HG03139 (cell line): ENCODE measurements around the gene THAP8.

Experiments used
- ATAC-seq: cut with Tn5 transposase; IDR thresholded peaks from one replicate; pipeline ENCODE4 v1.9.1; 2021; ENCODE audit not compliant: unreplicated experiment

The THAP8 gene

DNA sequence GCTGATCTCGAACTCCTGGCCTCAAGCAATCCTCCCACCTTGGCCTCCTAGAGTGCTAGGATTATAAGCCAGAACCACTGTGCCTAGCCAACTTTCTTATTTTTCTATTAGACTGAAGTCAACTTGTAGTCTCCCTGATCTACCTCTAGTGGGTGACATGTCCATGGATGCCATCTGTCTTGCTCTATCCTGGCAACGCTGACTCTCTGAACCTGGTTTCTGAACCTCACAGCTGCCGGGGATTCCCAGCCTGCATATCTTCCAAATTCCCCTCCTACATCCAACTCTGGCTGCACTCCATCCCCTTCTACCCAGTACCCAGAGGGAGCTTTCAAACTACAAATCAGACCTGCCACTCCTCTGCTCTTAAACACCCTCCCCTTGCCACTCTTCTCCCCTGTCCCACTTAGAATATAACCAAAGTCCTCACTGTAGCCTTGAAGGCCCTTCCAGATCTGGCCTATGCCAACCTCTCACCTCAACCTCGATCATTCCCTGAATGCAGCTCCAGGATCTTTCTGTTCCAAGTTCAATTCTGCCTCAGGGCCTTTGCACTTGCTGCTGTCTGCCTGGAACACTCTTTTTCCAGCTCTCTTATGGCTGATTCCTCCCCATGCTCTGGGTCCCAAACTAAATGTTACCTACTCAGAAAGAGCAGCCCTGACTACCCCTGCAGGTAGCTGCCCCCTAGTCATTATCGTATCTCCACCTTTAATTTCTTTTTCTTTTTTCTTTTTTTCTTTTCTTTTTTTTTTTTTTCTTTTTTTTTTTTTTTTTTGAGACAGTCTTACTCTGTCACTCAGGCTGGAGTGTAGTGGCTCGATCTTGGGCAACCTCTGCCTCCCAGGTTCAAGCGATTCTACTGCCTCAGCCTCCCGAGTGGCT lies 23.6 kb downstream of the THAP8 start:
- ATAC-seq, result no peak

GRCh38 chr19:36028313-36029041 lies 25.6 kb downstream of the THAP8 start:
- ATAC-seq, result no peak

DNA sequence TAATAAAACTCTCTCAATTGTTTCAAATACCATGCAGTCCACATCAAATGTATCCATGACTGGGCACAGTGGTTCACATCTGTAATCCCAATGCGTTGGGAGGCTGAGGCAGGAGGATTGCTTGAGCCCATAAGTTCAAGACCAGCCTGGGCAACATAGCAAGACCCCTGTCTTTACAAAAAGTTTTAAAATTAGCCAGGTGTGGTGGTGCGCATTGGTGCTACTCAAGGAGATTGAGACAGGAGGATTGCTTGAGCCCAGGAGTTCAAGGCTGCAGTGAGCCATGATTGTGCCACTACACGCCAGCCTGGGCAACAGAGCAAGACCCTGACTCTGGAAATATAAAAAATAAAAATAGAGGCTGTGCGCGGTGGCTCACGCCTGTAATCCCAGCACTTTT lies 26.4 kb downstream of the THAP8 start:
- no peak for ATAC-seq

DNA sequence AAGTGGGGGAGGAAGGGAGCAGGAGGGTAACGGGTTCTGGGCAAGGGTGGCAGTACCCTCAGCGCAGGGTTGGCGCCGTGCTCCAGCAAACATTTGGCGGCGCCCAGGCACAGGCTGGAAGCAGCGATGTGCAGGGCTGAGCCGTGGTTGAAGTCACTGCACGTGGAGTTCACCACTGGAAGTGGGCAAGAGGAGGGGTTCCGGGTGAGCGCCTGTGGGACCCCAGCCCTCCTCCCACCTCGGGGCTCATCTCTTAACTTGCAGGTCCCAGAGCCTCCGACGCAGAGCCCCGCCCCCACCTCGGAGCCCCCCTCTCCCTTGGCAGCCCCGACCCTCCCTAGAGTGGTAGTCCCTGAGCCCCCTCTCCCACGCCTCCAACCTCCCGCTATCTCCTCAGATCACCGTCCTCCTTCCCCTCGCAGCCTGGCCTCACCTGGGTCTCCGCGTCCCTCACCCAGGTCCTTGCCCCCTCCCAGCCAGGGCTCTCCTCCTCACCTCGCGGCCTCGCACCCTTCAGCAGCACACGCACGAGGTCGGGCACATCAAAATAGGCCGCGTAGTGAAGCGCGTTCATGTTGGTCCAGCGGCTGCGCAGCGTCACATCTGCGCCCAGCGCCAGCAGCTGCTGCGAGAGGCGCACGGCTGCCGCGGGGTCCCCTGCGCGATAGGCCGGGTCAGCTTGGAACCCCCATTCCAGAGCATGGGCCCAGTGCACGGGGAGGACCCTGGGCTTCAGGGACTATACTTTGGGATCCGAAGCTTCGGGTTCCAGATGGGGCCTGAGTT lies 27.8 kb downstream of the THAP8 start:
- no peak for ATAC-seq

DNA sequence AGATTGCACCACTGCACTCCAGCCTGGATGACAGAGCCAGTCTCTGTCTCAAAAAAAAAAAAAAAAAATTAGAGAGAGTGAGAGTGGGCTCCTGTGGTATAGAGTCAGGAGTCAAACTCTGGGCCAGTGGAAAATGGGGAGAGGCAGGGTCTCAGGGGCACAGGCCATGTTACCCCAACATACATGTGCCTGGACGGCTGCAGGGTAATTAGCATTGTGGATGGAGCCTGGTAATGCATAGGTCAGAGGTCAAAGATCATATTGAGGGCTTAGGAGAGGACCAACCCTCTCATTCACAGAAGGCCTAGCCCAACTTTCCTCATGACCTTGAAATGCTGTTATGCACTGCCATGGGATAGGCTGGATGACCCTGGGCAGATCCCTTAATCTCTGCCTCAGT lies 28.5 kb downstream of the THAP8 start:
- ATAC-seq, result no peak

DNA sequence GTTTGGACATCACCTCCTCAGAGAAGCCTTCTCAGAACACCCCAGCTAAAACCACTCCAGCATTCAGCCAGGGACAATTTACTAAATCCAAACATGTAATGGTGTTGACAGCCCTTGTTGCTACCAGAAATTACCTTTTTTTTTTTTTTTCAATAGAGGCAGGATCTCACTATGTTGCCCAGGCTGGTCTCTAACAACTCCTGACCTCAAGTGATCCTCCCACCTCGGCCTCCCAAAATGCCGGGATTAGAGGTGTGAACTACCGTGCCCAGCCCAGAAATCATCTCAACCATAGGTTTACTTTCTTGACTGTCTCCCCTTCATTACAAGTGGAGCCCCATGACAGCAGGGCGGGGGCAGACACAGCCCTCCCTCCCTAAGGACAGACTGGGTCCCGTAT lies 30.7 kb downstream of the THAP8 start:
- no peak for ATAC-seq

DNA sequence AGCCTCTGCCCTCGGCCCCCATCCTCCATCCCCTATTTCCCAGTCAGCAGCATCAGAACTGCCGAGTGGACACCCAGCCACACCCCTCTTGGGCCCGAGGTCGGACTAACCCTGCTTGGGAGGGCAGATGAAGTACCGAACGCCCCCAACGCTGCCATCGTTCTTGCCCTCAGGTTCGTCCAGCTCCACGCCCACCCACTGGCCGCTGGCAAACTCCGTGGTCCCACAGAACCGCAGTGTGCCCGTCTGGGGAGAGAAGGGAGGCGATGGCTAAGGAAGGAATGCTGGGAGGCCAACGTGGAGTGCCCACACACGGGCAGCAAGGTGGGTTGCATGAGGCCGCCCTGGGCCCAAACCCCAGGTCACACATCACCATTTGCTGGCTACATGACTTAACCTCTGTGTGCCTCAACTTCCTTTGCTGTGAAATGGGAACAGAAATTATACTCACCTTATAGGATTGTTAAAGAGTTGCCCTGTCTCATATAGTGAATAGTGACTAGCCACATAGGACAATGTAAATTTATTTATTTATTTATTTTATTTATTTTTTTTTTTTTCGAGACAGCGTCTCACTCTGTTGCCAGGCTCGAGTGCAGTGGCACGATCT lies 34.9 kb downstream of the THAP8 start:
- ATAC-seq, result no peak

DNA sequence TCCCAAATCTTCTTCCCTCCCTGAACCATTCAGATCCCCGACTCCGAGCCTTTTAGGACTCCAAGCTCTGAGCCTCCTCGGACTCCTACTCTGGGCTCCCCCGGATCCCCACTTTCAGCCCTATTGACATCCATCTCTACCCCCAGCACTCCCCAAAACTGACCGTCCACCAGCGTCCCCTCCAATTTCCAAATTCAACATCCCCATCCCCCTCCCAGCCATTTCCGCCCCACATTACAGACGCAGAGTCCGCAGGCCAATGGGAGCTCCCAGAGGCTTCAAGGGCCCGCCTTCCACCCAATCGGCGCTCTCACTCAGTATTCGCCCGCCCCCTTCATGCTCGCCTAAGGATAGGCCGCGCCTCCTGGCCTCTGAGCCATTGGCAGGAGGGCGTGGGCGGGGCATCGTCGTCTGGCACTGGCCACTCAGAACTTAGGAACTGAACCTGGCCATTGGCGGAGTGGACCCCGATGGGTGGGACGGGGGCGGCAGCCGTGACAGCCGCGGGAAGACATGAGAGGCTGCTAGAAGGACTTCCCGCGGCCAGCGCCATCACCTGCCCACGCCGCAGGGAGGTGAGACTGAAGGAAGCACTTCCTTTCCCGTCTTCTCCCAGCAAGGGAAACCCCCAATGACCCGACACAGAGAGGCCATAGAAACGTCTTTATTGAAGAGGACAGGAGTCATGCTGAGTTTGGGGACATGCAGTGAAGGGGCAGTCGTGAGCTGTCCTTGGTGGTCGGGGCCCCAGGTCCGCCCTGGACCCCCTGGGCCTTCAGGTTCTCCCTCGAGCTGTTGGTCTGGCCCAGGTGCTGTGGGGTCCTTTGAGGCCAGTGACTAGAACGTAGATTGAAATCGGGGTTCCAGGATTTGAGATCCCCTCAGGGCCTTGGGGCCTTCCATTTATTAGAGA lies 39.8 kb downstream of the THAP8 start, which contains the start of gene ALKBH6:
Gene ALKBH6, minus strand, starts transcription at position 202 of the 913 bp plus-strand sequence. CDS start 816 bp downstream, outside the sequence.
- ATAC-seq, result peak; percentile 95

DNA sequence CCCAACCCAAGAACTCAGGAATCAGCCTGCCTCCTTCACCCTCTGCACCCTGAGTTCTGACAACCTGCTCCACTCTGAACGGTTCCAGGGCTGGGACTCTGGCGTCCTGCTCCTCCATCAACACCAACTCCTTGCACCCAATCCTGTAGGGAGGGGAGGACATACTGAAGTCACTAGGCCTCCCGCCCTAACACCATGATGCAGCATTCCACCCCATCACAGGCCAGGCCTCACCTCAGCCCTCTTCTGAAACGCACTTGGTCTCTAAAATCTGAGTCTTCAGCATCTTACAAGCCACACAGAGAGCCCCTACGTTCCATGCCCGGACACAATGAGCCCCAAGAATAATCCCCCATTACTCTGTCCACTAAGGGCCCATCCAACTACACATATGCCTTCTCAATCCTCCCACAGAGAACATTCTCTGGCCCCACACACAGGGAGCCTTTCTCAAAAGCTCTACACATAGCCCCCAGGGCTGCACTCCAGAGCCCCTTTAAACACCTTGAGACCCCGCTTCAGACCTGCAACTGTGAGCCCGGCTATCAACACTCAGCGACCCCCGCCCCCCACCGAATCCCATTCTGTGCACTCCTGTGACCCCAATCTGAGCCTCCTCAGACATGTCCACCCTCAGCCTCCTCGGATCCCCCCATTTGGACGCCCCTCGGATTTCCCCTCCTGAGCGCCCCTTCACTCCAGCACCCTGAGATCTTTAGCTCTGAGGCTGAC lies 40.6 kb downstream of the THAP8 start:
- no peak for ATAC-seq

GRCh38 chr19:36010402-36010801 lies 43.7 kb downstream of the THAP8 start:
- no peak for ATAC-seq

DNA sequence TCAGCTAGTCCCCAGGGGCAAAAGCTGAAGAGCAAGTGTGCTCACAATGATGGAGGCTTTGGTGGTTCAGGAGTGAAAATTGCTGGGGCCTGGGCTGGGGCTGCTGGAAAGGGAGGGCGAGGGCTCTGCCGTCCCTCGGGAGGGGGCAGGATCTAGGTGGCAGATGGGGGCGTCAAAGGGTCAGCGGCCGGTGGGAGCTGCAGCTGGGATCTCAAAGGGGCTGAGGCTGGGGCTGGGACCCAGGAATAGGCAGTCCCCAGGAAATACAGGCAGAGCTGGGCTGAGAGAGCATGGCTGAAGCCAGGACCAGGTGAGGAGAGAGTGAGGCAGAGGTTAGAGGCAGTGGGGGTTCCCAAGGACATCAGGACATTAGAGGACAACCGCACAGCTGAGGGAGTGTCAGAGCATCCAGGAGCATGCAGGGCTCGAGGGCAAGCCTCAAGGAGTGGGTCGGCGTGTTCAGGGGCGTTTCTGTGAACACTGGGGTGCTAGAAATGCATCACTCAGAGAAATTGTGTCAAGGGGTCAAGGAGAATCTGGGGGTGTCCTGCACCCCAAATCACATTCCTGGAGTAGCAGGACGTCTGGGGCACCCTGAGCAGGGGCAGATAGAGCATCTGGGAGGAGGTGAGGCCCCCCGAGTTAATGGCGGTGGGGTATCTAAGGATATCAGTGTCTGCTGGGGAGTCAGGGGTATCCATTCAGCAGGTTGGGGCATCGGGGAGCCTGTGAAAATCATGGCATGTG lies 44.3 kb downstream of the THAP8 start:
- ATAC-seq, result no peak

DNA sequence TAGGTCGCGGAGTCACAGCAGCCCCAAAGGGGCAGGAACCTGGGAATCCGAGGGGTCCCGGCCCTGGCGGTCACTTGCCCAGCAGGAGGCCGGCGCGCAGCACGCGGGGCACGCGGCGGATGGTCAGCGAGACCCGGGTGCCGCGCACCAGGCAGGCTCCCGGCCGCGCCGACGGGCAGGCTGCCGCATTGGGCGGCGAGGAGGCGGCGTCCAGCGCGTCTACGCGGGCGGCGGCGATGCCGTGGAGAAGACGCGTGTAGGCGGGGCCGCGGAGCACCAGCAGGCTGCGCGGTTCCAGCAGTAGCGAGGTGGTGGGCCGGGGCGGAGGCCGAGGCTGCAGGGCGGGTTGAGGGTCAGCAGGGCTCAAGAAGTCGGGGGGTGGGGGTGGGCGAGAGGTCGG lies 44.9 kb downstream of the THAP8 start:
- ATAC-seq, result no peak

GRCh38 chr19:36008336-36008978 lies 45.6 kb downstream of the THAP8 start, which contains the start of gene SYNE4:
Gene SYNE4, minus strand, starts transcription at chr19:36008813. Its CDS starts 132 bp downstream, at chr19:36008681.
- ATAC-seq, result no peak

GRCh38 chr19:36006955-36007354 lies 47.1 kb downstream of the THAP8 start:
- ATAC-seq, result no peak

GRCh38 chr19:36003284-36003683 lies 50.8 kb downstream of the THAP8 start:
- ATAC-seq, result no peak

GRCh38 chr19:36001605-36002004 lies 52.5 kb downstream of the THAP8 start:
- no peak for ATAC-seq

GRCh38 chr19:35996777-35997176 lies 57.3 kb downstream of the THAP8 start:
- no peak for ATAC-seq
